HG02943 (cell line): ENCODE data around the gene BIK.

Source experiments
- ATAC-seq: cut with Tn5 transposase; IDR thresholded peaks from one replicate; pipeline ENCODE4 v1.9.1; 2021; ENCODE audit warnings: mild to moderate bottlenecking, low read depth, moderate library complexity; ENCODE audit not compliant: unreplicated experiment

The BIK gene, protein sequence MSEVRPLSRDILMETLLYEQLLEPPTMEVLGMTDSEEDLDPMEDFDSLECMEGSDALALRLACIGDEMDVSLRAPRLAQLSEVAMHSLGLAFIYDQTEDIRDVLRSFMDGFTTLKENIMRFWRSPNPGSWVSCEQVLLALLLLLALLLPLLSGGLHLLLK

DNA sequence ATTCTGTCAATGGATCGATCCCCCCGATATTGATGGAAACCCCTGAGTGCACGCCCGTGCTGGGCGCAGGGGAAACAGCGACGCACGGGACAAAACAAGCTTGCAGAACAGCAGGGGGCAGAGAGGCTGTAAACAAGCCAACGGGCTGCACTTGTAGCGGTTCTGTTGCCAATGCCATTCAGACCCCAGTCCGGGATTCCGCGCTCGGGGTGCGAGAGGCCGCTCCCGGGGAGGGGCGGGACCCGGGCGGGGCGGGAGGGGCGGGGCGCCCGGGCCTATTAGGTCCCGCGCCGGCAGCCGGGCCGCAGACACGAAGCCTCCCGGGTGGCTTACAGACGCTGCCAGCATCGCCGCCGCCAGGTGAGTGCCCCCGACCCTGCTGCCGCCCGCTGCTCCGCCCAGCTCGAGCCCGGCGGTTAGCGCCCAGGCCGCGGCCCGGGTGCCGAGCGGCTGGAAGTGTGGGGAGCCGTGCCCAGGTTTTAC lies at the start of gene BIK:
Gene BIK (plus strand): TSS at position 307 of the 483 bp plus-strand sequence. CDS start 13,273 bp downstream, outside the sequence.
- ATAC-seq = no peak

DNA sequence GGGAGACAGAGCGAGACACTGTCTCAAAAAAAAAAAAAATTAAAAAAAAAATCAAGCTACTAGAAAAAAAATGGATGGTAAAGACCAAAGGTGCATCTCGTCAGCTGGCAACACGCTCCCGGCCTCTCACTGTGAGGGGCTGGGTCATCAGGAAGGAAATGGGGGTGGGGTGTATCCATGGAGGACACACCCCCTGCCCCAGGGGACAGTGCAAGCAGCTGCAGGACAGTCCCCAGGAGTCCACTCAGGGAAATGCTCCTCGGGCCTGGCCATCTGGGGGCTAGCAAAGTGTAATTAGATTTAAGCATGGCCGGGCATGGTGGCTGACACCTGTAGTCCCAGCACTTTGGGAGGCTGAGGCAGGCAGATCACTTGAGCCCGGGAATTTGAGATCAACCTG lies 44.4 kb upstream of the BIK start:
- no peak for ATAC-seq

DNA sequence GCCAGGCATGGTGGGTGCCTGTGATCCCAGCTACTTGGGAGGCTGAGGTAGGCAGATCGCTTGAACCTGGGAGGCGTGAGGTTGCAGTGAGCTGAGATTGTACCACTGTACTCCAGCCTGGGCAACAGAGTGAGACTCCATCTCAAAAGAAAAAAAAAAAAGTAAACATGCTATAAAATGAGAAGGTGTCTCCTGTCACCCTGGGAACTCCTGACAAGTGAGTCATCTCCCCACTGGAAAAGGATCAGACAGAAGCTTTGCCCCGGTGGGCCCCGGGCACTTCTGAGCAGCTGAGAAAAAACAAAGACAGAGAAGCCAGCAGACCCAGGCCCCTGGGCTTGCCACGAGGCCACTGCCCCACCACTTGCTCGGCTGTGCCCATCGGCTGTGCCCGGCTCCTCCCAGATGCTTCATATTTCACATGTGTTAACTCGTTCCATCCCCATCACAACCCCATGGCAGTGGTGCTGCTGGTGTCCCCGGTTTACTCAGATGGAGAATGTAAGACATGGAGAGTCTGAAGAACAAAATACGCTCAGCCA lies 43.6 kb upstream of the BIK start:
- no peak for ATAC-seq

DNA sequence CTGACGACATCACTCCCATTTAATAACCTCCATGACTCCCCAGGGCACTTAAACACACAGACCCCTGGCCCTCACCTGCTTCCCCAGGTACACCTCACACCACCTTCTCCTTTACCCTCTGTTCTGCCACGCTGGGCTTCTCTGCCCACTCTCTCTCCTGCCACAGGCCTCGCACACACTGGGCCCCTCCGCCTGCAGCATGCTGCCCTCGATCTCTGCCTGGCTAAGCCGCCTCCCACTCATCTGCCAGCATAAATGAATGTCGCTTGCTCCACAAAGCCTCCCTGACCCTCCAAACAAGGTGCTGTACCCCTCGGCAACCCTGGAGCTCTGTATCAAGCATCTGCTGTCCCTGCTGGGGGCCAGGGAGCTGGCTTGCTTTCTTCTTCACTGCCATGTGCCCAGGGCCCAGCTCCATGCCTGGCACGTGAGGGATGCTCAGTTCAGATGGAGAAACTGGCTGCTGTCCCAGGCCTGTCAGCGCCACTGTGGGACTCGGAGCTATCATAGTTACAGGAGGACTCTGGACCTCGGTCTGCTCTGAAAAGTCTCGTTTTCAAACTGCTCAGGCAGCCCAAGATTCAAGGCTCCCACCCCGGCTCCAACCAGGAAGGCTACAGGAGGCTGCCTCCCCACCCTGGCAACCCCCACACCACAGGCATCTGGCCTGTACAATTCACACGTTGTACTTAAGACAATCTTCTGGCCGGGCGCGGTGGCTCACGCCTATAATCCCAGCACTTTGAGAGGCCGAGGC lies 33.3 kb upstream of the BIK start:
- ATAC-seq = no peak

DNA sequence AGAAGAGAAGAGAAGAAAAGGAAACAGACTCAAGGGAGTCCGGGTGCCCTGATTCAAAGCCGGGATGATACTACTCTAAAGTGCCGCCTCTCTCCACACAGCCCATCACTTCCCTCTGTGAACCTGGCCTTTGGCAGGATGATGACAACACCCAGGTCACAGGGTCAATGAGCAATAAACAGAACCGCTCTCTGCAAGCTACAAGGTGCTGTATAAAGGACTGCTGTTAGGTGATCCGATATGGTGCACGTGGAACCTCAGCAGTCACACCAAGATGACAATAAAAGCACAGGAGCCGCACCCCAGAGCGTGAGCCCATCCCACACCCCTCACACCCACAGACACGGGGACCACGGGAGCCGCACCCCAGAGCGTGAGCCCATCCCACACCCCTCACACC lies 32.0 kb upstream of the BIK start:
- no peak for ATAC-seq

DNA sequence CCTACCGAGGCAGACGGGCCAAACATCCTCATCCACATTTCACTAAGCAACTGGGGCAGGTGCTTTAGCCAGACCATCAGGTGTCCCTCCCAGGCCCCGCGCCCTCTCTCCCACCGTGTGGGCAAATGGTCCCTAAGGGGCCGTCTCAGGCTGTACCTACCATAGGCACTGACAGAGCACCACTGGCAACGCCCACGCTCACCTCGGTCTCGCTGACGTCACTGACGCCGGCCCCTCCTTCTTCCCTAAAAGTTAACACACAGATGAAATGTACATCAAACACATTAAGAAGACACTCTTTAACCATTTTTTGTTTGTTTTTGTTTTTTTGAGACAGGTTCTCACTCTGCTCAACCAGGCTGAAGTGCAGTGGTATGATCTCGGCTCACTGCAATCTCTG lies 30.8 kb upstream of the BIK start:
- no peak for ATAC-seq

DNA sequence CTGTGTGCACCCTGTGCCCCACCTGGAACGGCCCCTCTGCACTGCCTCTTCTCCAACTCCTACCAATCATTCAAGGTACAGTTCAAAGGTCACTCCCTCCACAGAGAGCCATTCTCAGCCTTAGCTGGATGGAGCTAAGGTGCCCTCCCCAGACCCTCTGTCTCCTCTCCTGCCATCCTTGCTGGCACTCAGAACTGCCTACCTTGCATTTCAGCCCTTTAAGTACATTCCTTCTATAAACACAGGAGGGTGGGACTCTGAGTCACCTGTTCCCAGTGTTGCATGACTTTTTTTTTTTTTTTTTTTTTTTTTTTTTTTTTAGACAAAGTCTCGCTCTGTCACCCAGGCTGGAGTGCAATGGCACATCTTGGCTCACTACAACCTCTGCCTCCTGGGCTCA lies 29.9 kb upstream of the BIK start:
- no peak for ATAC-seq

DNA sequence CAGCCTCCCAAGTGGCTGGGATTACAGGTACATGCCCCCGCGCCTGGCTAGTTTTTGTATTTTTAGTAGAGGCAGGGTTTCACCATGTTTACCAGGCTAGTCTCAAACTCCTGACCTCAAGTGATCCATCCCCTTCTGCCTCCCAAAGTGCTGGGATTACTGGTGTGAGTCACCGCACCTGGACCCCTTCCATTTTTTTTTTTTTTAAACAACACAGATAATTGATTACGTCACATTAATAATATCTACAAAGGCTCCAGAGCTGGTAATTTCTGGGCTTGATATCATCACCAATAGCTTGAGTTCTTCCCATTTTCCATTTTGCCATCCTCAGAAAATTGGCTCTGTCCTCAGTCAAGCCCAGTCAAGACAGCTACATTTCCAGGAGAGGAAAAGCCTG lies 28.6 kb upstream of the BIK start:
- no peak for ATAC-seq

DNA sequence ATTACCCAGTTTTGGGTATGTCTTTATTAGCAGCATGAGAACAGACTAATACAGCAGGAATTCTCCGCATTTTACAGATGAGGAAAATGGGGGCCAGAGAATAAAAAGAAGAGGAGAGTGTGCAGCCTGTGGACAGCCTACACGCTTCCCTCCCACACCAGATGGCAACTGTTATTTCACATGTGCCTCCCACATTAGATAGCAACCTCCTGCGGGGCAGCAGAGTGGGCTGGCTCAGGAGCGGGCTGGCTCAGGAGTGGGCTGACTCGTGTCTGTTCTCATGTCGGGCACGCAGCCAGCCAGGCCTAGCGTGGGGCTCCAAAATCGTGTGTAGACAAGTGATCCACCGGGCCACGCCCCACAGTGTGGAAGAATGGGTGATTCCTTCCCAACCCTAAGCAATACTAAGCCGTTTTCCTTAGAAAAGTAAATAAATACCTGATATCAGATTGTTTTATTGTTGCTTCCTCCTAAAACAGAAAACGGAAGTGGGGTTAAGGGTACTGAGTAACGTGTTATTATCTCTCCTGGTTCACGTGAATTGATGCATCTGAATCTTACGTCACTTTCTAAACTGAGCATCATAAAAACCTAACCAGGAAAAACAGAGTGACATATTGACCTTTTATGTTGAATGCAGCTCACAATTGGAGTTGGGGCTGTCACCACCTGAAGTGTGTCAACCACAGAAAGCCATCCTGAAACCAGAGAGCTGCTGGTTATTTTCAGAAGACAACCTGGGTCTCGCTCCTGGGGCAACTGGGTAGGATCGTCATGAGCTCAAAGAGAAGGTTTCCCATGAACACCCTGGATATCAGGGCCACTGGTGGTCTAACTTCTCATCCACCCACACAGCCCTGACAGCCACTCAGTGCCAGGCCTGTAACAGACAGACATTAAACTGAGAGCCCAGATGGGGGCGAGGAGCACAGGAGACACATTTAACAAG lies 24.6 kb upstream of the BIK start:
- no peak for ATAC-seq

DNA sequence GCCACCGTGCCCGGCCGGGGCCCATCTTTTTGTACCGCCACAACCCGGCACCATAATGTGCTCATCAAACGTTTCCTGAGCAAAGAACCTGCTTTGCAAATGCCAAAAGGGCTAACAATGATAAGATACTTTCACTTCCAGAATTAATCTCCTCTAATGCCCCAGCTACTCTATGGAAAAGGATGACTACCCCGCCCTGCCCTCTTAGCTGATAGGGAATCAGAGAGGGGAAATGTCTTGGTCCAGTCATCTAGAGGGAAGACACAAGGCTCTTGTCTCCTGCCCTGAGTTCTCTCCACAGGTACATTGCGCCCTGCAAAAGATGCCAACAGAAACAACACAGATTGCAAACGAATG lies 21.9 kb upstream of the BIK start:
- no peak for ATAC-seq

DNA sequence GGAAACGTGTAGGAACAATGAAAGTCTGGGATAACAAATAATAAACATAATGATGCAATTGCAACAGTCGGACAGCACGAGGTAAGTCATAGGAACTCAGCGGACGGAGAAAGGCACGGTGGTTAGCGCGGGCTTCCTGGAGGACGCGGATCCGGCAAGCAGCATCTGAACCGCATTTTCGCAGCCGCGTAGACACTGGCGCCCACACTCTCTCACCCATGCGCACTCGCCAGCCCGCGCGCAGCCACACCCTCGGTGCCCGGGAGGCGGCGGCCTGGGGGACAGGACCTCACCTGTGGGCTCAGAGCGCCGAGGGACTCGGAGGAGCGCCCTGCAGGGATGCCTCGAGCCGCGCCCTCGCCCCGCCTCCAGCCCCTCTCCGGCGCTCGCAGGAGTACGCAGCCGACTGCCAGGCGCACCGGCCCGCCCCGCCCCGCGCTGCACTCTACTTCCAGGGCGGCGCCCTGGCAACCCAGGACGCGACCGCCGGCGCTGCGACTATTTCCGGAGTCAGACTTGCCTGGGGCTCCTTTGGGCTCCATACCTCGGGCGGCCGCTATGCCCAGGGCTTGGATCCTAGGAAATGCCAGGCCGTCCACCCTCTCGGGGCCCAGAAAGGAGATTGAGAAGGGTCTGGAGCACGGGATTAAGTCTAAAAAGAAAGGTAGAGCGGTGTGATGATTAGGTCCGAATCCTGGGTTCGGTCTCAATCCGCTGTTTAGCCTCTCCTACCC lies 21.4 kb upstream of the BIK start, which contains the start of gene TTLL1:
Gene TTLL1 (minus strand): TSS at position 408 of the 734 bp plus-strand sequence. CDS start 13,805 bp downstream, outside the sequence.
- peak; percentile 61 for ATAC-seq

DNA sequence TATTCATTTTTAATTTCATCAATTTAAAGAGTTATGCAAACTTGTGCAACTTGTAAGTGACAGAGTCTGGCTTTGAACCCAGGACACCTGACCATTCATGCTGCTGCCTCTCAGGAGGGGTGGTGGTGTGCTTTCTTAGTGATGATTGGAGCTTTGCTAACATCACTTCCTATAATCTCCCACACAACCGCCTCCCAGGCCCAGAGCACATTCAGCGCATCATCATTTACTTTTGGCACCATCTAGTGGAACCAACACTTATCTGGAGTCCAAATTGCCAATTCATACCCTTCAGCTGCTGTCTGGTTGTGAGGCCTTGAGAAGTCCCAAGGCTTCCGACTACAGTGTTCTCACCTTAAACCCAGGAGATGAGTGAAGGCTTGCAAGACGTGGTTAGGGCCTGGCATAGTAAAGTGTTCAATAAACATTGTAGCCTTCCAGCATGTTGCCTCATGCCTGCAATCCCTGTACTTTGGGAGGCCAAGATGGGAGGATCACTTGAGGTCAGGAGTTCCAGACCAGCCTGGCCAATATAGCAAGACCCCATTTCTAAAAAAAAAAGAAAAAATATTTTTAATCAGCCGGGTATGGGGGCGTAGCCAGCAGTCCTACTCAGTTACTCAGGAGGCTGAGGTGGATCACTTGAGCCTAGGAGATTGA lies 20.3 kb upstream of the BIK start:
- ATAC-seq = no peak

DNA sequence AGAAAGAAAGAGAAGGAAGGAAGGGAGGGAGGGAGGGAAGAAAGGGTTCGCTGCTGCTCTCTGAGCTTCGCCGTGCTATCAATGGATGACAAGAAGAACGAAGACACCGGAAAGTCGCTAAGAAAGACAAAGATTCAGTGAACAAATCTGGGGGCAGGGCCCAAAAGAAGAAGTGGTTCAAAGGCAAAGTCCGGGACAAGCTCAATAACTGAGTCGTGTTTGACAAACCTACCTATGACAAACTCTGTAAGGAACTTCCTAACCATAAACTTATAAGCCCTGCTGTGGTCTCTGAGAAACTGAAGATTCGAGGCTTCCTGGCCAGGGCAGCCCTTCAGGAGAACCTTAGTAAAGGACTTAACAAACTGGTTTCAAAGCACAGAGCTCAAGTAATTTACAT lies 18.5 kb upstream of the BIK start:
- ATAC-seq = no peak

DNA sequence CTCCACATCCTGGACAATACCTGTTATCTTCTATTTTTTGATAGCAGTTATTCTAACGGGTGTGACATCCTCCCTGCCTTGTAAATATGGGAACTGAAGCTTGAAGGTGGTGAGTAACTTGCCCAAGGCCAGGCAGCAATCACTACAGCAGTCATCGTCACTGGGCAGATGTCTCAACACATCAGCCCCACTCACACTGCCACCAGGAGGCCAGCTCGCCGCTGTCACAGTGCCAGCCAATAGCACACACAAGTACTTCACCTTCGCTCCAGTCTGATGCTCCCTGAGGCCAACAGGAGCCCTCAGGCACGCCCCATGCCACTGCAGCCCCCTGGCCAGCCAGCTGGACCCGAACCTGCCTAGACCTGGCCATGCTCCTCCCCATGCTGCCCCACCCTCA lies 16.5 kb upstream of the BIK start:
- ATAC-seq = no peak

DNA sequence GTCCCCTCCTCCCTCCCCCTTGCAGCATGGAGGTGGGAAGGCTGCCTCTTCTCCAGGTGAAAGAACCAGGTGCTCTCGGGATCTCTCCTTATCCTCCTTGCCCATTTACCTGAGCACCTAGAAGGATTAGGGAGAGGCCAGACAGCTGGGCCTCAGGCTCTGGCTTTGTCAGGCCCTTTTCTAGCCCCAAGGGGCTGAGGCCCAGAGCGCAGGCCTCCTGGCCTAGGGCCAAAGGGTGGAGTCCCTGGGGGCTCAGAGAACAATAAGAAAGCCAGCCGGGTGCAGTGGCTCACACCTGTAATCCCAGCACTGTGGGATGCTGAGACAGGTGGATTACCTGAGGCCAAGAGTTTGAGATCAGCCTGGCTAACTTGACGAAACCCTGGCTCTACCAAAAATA lies 16.0 kb upstream of the BIK start:
- ATAC-seq = no peak

DNA sequence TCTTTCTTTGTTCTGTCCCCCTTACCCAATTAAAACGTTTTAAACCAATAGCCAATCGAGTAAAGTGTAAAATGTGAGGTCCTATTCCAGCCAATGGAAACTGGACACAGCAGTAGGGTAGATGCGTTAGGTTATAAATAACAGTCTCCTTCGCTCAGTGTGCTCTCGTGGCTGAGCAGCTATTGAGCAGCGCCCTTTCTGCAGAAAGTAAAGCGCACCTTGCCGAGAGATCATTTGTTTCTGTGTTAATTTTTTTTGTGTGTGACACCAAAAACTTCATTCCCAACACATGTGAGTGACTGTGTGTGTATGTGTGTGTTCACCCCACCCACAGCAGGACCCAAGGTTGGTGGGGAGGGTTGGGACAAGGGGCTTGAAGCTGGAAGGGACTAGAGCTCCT lies 14.1 kb upstream of the BIK start:
- no peak for ATAC-seq

DNA sequence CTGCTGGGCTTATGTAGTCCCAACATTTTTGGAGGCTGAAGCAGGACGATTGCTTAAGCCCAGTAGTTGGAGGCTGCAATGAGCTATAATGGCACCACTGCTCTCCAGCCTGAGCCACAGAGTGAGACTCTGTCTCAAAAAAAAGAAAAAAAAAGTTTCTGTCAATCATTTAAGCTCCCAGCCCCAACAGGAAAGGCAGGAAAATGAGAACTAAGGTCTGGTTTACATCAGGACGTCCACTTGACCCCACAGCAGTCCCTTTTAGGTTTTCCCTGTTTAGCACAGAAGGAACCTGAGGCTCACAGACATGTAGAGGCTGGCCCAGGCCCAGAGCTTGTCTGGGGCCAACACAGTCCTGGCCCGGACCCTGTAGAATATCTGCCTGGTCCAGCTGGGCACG lies 12.2 kb upstream of the BIK start:
- no peak for ATAC-seq

DNA sequence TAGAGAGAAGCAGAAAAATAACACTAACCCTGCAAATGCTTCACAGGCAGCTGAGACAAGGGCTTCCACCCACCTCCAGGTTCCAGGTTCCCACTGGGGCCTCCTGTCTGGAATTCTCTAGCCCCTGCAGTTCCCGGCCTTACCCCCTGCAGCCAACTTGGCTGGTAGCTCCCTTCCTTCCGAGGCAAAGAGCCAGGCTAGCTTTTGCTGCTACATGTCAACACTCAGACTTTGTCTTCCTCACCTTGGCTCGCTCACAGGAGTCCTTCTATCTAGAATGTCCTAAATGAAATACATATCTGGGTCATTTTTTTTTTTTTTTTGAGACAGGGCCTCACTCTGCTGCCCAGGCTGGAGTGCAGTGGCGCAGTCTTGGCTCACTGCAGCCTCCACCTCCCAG lies 11.5 kb upstream of the BIK start:
- ATAC-seq = no peak

DNA sequence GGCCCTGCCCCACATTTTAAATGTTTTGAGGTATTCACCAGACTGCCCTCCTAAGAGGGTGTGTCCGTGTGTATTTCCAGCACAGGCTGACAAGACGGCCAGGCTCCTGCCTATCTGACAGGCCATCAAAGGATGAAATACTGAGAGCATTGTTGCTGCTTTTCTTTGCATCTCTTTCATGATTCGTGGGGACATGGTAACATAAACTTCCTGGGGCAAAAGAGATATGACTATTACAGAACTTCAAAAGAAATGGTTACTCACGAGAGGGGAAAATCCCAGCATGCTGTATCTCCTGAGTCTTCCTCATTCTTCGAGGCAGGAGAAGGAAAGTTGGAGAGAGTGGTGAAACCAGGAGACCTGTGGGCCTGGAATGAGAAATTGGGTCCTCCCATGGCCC lies 10.3 kb upstream of the BIK start:
- no peak for ATAC-seq

DNA sequence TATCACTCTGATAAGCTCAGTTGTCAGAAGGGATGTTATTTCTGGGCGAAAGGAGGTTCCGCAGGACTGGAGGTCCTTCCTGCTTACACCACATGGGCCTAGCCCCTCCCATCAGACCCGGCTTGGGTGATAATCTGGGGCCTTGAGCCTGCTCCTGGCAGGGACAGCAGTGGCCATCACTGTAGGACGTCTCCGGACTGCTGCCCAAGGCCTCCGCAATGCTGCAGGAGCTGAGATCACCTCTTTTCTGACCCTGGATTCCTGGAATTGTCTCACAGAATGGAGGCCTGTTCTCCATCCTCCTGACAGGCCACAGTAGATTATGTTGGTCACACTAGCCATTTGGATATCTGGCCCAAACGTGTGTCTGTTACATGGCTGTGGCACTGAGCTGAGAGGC lies 9.2 kb upstream of the BIK start:
- no peak for ATAC-seq
